Superior temporal gyrus (tissue), 1 donor: ENCODE measurements around the gene CD28.

Source experiments
- DNase-seq: peaks from one replicate; pipeline ENCODE4 v3.0.0-alpha.2; 2016; ENCODE audit errors: extremely low spot score

CD28 gene

DNA sequence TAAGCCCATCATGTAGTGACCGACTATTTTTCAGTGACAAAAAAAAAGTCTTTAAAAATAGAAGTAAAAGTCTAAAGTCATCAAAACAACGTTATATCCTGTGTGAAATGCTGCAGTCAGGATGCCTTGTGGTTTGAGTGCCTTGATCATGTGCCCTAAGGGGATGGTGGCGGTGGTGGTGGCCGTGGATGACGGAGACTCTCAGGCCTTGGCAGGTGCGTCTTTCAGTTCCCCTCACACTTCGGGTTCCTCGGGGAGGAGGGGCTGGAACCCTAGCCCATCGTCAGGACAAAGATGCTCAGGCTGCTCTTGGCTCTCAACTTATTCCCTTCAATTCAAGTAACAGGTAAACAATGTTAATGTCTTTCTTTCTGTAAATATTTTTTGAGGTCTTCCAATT, at the start of gene CD28:
TSS of gene CD28 (plus strand) at position 237 of the 400 bp plus-strand sequence. CDS start at position 295, 58 bp downstream.
- DNase-seq, result no peak

DNA sequence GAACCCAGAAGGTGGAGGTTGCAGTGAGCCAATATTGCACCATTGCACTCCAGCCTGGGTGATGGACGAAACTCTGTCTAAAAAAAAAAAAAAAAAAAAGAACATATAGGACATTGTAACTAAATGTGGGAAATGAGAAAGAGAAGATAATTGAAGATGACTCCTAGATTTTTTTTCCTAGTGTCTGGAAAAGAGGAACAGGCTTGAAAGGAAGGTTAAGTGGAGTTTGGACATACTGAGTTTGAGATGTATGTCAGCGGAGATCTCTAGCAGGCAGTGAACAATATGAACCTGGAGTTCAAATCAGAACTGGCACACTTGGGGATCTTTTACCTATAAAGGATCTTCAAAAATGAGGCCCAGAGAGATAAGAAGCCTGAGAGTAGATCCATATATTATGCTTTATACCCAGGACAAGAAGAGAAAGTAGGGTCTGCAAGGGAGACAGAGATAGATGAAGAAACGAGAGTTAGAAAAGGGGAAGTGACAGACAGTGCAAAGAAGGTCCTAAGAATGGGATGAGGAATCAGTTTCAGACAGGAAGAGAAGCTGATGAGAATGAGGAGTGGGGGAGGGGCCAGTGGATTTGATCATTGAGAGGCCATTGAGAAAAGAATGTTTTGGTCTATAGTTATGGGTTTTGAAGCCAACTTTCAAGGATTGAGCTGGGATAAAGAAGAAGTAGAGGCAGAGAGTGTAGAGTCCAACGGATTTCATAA, 46.9 kb upstream of the CD28 start:
- no peak for DNase-seq

DNA sequence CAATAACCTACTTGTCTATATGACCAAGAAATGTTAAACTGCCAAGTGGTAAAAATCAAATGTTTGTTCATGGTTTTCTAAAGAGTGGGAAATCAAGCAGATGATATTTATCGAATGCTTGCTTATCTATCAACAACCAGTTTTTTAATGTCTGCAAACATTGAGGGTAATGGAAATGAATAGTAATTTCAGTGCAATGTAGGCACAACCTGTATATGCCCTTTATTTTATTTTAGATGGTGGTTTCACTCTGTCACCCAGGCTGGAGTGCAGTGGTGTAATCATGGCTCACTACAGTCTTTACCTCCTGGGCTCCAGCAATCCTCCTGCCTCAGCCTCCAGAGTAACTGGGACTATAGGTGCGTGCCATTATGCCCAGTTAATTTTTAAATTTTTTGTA, 46.0 kb upstream of the CD28 start:
- no peak for DNase-seq

DNA sequence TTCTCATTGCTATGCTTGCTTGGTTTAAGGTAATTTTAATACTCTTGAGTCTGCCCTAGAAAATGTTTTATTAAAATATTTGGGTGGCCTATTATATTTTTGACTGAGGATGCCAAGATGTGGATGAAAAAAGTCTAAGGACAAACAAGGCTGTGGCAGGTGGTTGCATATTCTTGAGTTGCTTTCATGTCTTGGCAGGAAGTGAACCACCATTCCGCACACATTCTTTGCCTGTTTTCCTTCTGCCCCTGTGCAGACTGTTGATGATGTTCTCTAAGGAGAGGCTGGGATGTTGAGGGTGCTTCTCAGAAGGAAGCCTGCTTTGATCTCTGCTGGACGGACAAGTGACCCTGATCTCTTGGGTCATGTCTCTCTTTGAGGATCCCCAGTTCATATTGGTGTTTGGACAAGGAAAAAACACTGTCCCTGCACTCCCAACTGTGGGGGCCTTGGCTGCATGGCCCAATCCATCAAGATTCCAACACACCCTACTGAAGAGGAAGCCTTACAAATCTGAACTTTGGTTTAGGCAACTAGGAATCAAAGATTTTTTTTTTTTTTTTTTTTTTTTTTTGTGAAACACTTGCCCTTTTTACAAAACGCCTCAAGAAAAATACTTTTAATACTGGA, 45.0 kb upstream of the CD28 start:
- no peak for DNase-seq

DNA sequence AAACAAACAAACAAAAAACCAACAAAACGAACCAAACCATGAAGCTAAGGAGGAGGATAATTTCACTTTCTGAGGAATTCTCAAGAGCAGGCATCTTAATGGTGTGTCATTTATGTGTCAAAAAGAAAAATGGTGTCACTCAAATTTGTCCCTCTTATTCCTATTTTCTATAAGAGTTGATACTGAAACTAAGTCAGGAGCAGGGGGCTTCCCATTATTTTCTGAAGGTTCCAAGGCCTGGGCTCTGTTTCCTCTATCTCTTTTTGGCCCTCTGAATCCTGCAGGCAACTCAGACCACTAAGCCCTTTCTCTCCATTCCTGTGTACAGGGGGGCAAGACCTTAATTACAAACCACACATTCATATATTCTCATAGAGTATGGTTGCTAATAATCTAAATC, 44.0 kb upstream of the CD28 start:
- DNase-seq, result no peak

DNA sequence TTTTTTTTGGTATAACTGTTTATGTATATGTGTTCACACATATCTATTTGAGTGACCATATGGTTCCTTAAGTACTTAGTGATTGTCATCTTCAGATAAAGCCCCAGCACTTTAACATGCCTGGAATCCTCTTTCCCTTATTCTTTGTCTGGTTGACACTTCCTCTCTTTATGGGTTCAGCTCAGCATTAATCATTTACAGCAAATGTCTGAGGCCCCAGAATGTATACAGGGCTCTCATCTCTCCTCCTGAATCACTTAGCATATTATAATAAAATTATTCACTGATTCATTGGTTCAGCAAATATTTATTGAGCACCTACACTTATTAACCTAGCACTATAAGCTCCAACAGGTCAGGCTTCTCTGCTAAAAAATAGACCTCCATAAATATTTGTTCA, 43.5 kb upstream of the CD28 start:
- no peak for DNase-seq

DNA sequence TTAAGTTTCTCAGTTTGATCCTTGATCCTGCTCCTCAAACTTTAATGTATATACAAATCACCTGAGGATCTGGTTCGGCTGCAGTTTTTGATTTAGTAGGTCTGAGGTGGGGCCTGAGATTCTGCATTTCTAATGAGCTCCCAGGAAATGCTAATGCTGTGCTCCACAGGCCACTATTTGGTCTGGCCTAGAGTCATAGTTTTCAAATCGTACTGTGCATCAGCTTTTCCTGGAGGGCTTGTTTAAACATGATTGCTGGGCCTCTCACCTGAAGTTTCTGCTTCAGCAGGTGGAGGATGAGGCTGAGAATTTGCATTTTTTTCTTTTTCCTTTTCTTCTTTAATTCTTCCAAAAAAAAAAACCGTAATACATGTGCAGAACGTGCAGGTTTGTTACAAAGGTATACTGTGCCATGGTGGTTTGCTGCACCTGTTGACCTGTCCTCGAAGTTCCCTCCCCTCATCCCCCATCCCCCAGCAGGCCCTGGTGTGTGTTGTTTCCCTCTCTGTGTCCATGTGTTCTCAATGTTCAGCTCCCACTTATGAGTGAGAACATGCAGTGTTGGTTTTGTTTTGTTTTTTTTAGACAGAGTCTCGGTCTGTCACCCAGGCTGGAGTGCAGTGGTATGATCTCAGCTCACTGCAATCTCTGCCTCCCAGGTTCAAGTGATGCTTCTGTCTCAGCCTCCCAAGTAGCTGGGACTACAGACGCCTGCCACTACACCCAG, 42.2 kb upstream of the CD28 start:
- DNase-seq, result no peak

DNA sequence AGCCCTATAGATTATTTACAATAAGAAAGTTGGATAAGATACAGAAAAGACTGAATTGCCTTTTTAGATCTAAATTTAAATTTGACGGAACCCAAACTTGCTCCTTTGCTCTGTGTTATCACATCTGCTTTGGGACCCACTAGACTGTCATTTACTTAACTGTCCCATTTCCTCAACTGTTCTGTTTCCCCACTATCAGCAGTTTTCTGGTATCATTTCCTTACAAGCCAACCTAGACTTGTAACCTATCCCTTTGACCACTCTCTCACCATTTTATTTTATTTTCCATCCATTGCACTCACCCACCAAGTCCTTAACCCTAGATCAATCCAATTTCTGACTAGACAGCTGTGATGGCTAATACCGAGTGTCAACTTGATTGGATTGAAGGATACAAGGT, 38.6 kb upstream of the CD28 start:
- no peak for DNase-seq

DNA sequence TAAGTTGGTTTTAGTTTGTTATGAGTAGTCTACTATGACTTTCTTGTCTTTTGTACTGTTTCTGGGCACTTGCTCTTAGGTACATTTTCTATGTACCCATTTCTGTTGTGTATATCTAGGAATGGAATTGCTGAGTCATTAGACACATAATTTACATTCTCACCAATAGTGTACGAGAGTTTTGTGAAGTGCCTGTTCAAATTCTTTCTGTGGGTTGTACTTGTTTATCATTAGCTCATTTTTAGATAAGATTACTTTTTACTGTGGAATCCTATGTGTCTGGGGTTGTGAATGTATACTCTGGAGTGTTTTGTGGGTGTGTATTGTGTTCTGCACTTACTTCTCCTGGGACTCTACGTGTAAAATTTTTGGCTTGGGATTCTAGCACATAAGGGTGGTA, 36.6 kb upstream of the CD28 start:
- DNase-seq, result no peak

DNA sequence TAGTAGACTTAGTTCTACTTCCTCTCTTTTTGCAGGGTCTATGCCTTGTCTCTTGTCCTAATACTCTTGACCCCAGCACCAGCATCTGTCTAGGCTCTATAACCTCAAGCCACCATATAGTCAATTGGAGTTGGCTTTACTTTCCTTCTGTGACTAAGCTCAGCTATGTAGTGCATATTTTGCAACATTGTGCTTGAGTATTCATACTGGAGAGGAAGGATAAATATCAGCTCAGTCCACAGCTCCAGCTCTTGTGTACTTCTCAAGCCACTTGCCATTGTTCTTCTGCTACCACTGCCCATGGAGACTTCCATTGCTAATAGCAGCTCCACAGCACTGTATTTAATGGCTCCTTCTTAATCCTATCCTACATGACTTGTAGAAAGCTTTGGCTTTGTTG, 35.5 kb upstream of the CD28 start:
- no peak for DNase-seq

DNA sequence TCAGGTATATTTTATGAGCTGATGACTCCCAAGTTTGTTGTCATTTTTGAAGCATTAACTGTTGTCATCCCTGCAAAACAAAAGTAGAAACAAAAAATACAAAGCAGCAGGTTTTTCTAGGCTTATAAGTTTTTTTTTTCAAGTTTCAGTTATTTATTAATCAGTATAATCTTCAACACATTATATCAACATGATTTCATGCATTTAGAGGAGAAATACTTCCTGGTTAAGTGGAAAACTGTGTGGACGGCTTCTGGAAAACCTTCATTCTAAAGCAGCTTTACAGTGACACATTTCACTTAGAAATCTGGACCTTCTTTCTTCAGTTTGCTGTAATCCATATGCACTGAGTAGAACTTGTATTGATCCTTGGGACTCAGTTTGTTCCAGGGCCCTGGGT, 34.6 kb upstream of the CD28 start:
- no peak for DNase-seq

DNA sequence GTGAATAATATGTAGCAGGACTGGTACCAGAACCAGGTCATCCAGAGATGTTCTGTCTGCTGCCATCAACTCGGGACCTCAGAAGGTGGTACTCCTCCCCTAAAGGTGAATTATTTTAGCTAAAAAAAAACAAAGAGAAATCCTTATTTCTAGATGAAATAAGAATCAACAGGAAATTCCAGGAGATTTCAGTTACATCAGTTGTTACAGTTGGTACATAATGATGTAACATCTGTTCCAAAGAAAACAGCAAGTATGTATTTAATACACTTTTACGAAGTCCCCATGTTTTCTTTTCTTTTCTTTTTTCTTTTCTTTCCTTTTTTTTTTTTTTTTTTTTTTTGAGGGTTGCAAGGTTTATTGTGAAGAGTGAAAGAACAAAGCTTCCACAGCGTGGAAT, 33.6 kb upstream of the CD28 start:
- no peak for DNase-seq

DNA sequence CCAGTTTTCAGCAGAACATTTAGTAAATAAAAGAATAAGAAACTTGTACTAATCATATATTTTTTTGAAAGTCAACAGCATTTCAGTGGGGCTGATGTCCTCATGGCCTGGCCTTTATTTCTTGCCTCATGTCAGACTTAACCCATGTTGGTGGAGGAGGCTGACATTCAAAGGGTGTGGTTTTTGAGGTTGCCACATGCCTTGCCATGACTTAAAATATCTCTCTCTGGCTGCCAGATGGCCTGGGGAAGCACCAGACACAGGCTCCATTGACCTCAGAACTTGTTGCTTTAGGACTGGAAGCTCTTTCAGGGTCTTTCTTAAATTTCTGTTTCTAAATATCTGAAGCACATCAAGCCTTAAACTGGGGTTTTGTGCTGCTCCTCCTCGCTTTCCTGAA, 32.5 kb upstream of the CD28 start:
- DNase-seq, result no peak

DNA sequence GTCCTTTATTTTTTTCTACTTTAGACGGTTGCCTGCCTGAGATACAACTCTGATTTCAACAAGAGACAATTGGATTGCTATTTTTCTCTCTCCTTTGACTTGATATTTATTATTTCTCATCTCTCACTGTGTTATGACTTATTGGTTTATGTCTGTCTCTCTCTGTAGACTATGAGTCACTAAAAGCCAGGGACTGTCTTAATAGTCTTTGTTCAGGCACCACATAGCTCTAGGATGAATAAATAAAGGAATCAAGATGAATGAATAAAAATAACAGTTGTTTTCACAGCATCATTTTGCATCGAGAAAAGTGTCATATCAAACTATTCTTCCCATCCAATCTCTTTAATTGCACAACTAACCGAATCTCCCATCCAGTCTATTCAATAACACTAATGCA, 31.4 kb upstream of the CD28 start:
- DNase-seq, result no peak

DNA sequence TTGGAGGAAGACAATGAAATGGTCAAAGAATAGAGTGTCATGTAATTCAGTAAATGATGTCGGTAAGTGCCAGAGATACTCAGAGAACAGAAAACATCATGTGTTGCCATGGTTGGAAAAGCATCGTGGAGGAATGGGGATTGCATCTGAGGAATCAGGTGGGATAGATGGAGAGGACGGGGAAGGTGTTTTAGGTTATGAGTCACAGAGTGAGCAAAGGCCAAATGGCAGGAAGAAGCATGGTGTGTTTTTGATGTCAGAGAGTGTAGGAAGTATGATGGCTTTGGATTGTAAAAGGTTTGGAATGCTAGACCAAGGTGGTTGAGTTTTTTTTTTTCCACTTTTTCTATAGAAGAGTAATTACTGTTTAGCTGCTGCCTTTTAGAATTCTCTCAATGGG, 27.5 kb upstream of the CD28 start:
- no peak for DNase-seq

DNA sequence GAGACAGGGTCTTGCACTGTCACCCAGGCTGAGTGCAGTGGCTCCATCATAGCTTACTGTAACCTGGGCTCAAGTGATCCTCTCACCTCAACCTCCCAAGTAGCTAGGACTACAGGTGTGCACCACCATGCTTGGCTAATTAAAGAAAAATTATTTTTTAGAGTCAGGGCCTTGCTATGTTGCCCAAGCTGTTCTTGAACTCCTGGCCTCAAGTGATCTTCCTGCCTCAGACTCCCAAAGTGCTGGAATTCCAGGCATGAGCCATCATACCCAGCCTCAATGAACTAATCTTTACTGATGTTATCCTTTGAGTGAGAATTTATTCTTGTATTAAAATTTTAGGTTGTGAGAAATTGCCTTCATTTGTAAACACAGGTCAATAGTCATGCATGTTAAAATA, 27.0 kb upstream of the CD28 start:
- DNase-seq, result no peak

DNA sequence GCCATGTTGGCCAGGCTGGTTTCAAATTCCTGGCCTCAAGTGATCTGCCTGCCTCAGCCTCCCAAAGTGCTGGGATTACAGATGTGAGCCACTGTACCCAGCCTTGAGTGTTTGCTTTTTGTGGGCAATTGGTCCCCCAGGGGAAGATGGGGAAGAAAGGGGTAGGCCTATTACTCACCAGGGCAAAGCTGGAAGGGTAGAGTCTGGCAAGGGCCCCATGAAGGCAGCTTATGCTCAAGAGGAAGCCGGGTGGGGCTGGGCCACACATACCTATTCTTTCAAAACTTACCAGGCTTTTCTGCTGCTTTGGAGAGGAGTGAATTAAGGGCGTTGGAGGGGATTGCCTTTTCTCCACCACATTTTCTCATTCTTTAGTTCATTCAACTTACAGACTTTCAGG, 24.5 kb upstream of the CD28 start:
- DNase-seq, result no peak

DNA sequence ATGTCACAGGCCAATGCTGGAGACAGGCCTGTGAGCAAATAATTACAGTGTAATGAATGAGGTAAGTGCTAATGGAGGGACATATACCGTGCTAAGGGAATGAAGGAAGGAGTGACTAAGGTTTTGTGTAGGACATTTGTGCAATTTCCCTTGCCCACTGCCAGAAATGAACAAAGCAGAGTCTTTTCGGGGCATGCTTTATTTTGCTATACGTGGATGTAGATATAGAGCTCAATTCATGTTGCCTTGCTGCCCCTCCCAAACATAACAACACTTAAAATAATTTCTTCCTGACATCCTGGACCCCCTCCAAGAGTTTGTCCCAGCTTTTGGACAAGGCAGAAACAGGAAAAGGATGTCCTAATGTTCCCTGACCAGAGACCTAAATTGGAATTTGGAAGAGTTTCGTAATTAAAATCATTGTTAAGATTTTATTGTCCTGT, 23.7 kb upstream of the CD28 start:
- no peak for DNase-seq

DNA sequence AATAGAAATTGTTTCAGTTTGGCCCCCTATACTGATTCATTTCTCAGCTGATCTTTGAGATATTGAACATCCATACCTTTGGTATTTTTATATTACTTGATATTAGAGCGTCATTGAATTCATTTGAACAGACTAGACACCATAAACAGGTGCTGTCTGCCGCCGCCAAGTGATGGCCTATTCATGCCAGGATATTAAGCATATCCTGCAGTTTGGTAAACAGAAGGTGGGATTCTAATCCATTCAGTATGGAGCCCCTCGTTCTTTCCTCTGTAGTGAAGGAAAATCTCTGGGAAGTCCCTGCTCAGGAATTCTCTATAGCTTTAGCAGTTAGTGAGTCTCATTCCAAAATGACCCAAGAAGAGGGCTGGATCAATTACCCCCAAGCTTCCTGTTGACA, 23.0 kb upstream of the CD28 start:
- no peak for DNase-seq

DNA sequence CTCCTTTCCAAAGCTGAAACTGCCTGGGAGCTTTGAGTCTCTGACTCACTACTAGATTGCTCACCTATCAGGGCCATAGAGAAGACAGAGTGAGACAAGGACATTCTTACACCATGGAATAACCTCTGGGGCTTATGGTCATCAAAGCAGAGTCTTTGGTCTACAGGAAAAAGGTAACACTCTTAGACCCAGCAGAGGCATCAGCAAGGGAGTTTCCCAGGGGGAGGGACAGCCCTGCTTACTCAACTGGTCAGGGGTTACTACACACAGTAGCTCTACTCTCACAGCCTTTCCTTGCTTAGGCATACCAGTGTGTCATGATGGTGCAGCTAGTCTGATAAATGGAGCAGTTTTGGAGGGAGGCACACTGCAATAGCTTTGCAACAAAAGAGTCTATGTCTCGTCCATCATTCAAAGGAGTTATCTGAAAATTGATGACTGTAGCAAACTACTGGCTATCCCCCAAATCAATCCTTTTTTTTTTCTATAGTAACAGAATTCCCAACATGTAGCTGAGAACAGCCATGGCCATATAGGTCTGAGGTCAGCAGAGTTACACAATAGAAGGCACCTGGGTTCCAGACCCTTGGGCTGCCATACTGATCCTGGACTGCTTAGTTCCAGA, 22.4 kb upstream of the CD28 start:
- no peak for DNase-seq

DNA sequence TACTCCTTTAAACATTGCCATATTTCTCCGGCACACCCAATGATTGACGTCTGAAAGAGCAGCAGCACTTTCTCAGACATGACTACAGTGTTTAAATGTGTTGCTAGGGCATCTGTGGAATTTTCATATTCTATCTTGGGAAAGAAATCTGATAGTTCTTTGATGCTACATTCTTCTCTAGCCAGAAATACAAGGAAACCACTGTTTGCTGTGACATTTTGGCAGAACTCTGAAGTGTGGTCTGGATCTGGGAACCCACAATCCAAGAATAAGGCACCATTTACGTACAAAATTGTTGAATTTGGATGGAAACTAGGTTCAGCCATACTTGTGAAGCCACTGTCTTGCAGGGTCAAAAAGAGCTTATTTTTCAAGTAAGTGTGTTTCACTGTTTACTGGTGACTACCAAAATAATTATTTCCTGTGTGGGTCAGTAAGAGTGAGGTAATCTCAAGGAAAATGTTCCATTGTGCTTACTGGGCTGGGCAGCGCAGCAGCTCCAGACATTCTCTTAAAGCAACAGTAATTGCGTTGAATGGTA, 21.3 kb upstream of the CD28 start:
- no peak for DNase-seq

DNA sequence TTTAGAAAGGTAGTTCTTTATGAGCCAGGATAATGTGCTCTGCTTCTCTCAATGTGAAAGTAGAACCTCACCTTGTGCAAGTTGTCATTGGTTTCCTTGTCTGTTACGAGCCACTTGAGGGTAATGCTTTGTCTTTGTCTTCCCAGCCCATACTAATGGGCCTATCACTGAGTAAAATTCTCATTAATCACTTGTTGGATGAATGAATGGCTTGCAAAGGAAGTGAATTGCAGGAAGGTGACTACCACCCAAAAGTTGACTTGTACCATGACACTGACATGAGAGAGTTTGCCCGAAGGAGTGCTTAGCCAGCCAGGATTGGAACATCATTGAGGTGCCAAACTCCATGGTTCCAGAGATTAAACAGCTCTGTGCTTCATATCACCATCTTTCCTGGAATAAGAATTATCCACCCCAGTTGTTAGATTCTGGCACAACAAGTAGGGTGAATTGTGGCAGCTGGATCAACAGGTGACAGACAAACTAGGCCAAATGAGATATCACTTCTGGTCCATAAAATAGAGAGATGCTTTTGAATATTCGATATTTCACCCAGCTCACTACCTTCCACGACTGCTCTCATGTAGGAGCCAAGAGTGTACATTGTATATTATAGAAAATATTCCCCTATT, 20.5 kb upstream of the CD28 start:
- no peak for DNase-seq
